Lower lobe of right lung (tissue), 2 donors: ENCODE data around the gene HECTD4. TPM values are rescaled to one million over a fixed set of nuclear protein-coding genes. Genes with fewer than 3 reads are reported as not detected.

ENCODE experiments used
- ATAC-seq, 2 donors: fragments of 200-7000 bp; cut with Tn5 transposase; one replicate each; pipeline ENCODE4 v1.9.1; 2020 to 2022; ENCODE audit warnings: mild to moderate bottlenecking in 2 of 2, moderate library complexity in 2 of 2
- DNase-seq: peaks from one replicate; pipeline ENCODE4 v3.0.0-alpha.2; 2020
- H3K27ac ChIP-seq: fragments of 200-600 bp; one replicate; pipeline ENCODE4 v1.8.0; 2022
- H3K27me3 ChIP-seq: fragments of 200-600 bp; one replicate; pipeline ENCODE4 v1.8.0; 2022; ENCODE audit warnings: low read depth
- H3K36me3 ChIP-seq: fragments of 200-600 bp; one replicate; pipeline ENCODE4 v1.8.0; 2022; ENCODE audit warnings: mild to moderate bottlenecking
- H3K4me1 ChIP-seq: fragments of 200-600 bp; one replicate; pipeline ENCODE4 v1.8.0; 2022
- H3K4me3 ChIP-seq: fragments of 200-600 bp; one replicate; pipeline ENCODE4 v1.8.0; 2022; ENCODE audit warnings: mild to moderate bottlenecking
- H3K9me3 ChIP-seq: fragments of 200-600 bp; one replicate; pipeline ENCODE4 v1.8.0; 2022
- intact Hi-C: fragments of 100-400 bp; cut with DNase I; formaldehyde crosslinking; loops from one replicate; pipeline ENCODE4 v1.11.0; 2022
- total RNA-seq: library from RNA; stranded (reverse); fragmentation: NEBNext Ultra II Directional; extraction: Animal tissue kit (Norgen Biotek cat#: 25700); gene quantifications from one replicate; pipeline ENCODE4 v1.2.1, GENCODE V29; 2021
- TF ChIP-seq, protein P1 (sequence below): fragments of 200-600 bp; IDR thresholded peaks from one replicate; pipeline ENCODE4 v1.8.0; 2022; ENCODE audit warnings: antibody characterized with exemption, mild to moderate bottlenecking
- donor health status: DM: no; HTN: yes; CAD: no; lungs with severe emphysema.

Gene HECTD4
- total RNA-seq, 1 donor from 2014 or later, result 54.8 TPM

DNA sequence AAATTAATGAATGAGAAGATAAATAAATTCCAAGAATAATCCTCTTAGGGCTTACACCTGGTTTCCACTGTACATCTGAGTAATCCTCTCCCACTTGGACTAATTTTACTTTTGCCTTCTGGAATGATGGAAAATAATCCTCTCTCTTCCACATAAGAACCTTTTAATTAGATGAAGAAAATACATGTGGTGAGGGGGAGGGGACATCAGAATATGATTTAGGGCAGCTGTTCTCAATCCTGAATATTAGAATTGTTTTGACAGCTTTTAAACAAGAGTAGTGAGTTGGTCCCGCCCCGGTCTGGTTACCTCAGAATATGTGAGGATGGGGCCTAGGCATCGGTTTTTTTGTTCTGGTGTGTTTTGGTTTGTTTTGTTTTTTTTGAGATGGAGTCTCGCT lies 51.5 kb downstream of the HECTD4 start:
- intact Hi-C loops, result no loop called here
- no peaks in the 10 kb centered on the region for H3K9me3 ChIP-seq
- ATAC-seq, result no peak
- H3K36me3 ChIP-seq, result no peaks in the 10 kb centered on the region
- H3K27me3 ChIP-seq, result no peaks in the 10 kb centered on the region
- no peak for DNase-seq
- TF ChIP-seq, protein P1, sequence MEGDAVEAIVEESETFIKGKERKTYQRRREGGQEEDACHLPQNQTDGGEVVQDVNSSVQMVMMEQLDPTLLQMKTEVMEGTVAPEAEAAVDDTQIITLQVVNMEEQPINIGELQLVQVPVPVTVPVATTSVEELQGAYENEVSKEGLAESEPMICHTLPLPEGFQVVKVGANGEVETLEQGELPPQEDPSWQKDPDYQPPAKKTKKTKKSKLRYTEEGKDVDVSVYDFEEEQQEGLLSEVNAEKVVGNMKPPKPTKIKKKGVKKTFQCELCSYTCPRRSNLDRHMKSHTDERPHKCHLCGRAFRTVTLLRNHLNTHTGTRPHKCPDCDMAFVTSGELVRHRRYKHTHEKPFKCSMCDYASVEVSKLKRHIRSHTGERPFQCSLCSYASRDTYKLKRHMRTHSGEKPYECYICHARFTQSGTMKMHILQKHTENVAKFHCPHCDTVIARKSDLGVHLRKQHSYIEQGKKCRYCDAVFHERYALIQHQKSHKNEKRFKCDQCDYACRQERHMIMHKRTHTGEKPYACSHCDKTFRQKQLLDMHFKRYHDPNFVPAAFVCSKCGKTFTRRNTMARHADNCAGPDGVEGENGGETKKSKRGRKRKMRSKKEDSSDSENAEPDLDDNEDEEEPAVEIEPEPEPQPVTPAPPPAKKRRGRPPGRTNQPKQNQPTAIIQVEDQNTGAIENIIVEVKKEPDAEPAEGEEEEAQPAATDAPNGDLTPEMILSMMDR, result no peak
- H3K27ac ChIP-seq, result no peak overlapping the region
- peaks cover 9% of the 10 kb centered on the region for H3K4me1 ChIP-seq
- no peak overlapping the region for H3K4me3 ChIP-seq

DNA sequence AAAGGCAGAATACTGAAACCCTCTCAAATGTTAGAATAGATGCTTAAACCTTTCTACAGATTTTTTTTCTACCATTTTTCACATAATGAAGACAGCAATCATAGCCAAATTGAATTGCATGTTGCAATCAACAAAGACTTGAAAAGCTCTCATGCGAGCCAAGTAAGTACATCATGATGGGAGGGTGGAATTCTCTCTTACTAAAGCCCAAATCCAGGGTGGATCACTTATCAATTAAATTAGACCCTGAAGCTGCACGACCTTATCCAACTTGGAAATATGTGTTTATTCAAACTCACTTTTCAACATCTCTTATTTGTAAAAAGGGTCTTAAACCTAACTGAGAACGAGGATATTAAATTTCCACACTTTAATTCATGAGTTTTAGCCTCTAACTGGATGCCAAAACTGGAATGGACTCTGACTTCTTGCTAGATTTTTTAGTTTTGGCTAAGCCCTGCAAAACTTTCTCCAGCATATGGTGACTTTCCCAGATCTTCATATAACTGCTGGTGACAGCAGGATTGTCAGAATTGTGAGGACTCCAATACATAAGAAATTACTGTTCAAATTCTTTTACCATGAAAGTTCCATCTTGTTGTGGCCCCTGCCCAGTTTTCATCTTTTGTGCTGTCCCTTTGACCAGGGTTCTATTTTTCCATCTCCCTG lies 53.6 kb downstream of the HECTD4 start:
- no peak for DNase-seq
- H3K4me3 ChIP-seq, result no peak overlapping the region
- intact Hi-C loops, result no loop called here
- H3K4me1 ChIP-seq, result peaks cover 9% of the 10 kb centered on the region
- no peak overlapping the region for H3K27ac ChIP-seq
- no peaks in the 10 kb centered on the region for H3K27me3 ChIP-seq
- TF ChIP-seq, protein P1, result no peak
- no peaks in the 10 kb centered on the region for H3K36me3 ChIP-seq
- no peaks in the 10 kb centered on the region for H3K9me3 ChIP-seq
- ATAC-seq, result no peak

DNA sequence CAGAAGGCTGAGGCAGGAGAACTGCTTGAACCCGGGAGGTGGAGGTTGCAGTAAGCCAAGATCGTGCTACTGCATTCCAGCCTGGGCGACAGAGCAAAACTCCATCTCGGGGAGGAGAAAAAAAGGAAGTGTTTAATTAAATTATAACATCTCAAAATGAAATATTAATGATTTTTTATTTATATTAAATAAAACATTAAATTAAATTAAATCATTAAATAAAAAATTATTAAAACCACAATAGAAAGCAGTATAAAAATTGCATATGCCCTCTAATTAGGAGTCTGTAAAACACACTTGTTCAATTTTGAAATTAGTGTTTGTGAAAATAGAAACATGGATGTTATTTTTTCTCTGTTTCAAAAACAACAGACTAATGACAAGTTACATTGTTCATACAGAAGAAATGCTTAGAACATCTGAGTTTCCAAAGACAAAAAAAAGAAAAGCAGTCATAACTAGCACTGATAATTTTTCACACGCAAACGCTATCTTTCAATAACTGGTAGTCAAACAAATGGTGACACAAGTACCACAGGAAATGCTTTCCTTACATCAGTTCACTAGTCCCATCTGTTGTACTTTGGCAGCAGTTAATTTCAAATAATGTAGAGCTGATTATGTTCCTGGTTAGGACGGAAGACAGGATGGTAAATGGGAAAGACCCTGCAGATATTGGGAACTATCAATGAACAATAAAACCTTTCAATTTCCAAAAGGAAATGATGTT lies 54.9 kb downstream of the HECTD4 start:
- TF ChIP-seq, protein P1, result no peak
- no peak overlapping the region for H3K4me3 ChIP-seq
- no peaks in the 10 kb centered on the region for H3K36me3 ChIP-seq
- H3K27me3 ChIP-seq, result no peaks in the 10 kb centered on the region
- no peaks in the 10 kb centered on the region for H3K9me3 ChIP-seq
- DNase-seq (no peak), ATAC-seq (no peak)
- H3K27ac ChIP-seq, result no peak overlapping the region
- intact Hi-C loops, result no loop called here
- H3K4me1 ChIP-seq, result peaks cover 9% of the 10 kb centered on the region

DNA sequence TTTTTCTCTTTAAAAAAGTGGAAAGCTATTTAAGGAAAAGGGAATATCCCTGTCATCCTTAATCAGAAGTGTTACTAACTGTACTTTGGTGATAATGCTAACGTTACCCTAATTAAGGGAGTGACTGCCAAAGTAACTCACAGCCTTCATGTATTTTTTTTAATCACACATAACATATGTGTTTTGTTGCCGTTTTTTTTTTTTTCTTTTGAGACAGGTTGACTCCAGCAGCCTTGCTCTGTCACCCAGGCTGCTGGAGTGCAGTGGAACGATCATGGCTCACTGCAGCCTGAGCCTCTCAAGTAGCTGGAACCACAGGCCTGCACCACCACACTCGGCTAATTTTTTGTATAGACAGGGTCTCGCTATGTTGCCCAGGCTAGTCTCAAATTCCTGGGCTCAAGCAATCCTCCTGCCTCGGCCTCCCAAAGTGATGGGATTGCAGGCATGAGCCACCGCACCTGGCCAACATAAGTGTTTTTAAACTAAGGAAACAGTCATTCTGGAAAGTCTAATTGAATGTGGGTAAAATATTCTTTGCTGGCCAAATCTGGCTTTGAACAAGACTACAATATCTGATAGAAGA lies 56.5 kb downstream of the HECTD4 start:
- Histone ChIP-seq H3K4me1 (peaks cover 9% of the 10 kb centered on the region), H3K9me3 (no peaks in the 10 kb centered on the region), H3K27ac (no peak overlapping the region), H3K4me3 (no peak overlapping the region), H3K36me3 (no peaks in the 10 kb centered on the region), H3K27me3 (no peaks in the 10 kb centered on the region)
- no peak for DNase-seq
- no peak for ATAC-seq
- intact Hi-C loops, result no loop called here
- TF ChIP-seq, protein P1, result no peak

DNA sequence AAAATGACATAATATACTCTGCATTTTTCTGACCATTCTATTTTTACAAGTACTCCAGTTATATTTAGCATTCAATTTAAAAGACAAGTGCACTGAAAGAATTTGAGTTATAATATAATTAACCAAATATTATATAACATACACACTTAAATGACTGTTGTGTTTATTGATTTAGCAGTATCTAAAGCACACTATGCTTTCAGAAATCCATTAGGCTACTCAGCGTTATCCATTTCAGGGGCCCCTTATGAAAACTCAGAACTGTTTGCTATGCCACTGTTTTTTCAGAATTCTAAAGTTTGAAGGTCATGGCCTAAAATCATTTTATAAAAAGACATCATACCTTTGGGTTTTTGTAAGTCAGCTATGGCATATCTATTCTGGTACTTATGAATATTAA lies 57.1 kb downstream of the HECTD4 start:
- Histone ChIP-seq H3K36me3 (no peaks in the 10 kb centered on the region), H3K4me3 (no peak overlapping the region), H3K27ac (no peak overlapping the region), H3K27me3 (no peaks in the 10 kb centered on the region), H3K9me3 (no peaks in the 10 kb centered on the region), H3K4me1 (peaks cover 9% of the 10 kb centered on the region)
- DNase-seq (no peak), ATAC-seq (no peak)
- TF ChIP-seq, protein P1, result no peak
- intact Hi-C loops, result no loop called here
